ENCODE measurements around the gene SOX1. TPM values are rescaled to one million over a fixed set of nuclear protein-coding genes. Genes with fewer than 3 reads are reported as not detected.

The SOX1 gene
- total RNA-seq, 1 donor from 2014 or later: not detected

- Mint-ChIP-seq H3K27ac (no peak overlapping the region), H3K4me1 (peaks cover 2% of the 10 kb centered on the region), H3K4me3 (no peak overlapping the region), H3K36me3 (no peaks in the 10 kb centered on the region), H3K27me3 (ENCODE audit: low read depth) (peaks cover 98% of the 10 kb centered on the region), H3K9me3 (no peaks in the 10 kb centered on the region)
- no peak for TF ChIP-seq CTCF (IDR thresholded peaks at IDR 0.05; ENCODE audit: unreplicated experiment)
- no peak for DNase-seq (ENCODE audit: low spot score in 2 of 2, unreplicated experiment in 2 of 2)
Measured at GRCh38 chr13:112053167-112053743, 13.7 kb upstream of the SOX1 start.

GRCh38 chr13:112053744-112054615, 13.0 kb upstream of the SOX1 start:
- no peak overlapping the region for H3K27ac Mint-ChIP-seq

DNA sequence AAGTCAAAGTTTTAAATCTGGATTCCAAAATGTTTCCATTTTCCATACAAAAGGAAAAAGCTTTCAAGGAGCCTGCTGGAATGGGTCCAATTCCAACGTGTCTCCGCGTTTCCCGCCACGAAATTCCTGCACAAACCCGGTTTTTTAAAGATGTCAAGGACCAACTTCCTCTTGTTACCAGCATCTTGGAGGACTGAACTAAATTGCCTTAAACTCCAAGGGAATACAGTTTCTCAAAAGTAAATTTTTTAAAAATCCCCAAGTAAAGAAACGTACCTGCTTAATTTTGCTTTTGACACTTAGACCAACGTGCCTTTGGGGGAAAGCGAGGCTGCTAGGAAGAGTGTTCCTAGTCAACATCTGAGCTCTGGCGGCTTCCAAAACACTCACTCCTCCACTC, 12.3 kb upstream of the SOX1 start:
- TF ChIP-seq CTCF (IDR thresholded peaks at IDR 0.05; ENCODE audit: unreplicated experiment): no peak
- no peak for DNase-seq (ENCODE audit: low spot score in 2 of 2, unreplicated experiment in 2 of 2)
- Mint-ChIP-seq H3K27me3 (ENCODE audit: low read depth) (peaks cover 98% of the 10 kb centered on the region), H3K4me1 (peaks cover 2% of the 10 kb centered on the region), H3K4me3 (no peak overlapping the region), H3K27ac (no peak overlapping the region), H3K9me3 (no peaks in the 10 kb centered on the region), H3K36me3 (no peaks in the 10 kb centered on the region)

More at GRCh38 chr13:112053744-112054615, 13.0 kb upstream of the SOX1 start:
- Mint-ChIP-seq H3K4me1 (peaks cover 2% of the 10 kb centered on the region), H3K9me3 (no peaks in the 10 kb centered on the region), H3K4me3 (no peak overlapping the region), H3K27me3 (ENCODE audit: low read depth) (peaks cover 98% of the 10 kb centered on the region), H3K36me3 (no peaks in the 10 kb centered on the region)
- TF ChIP-seq CTCF (IDR thresholded peaks at IDR 0.05; ENCODE audit: unreplicated experiment): no peak
- no peak for DNase-seq (ENCODE audit: low spot score in 2 of 2, unreplicated experiment in 2 of 2)

DNA sequence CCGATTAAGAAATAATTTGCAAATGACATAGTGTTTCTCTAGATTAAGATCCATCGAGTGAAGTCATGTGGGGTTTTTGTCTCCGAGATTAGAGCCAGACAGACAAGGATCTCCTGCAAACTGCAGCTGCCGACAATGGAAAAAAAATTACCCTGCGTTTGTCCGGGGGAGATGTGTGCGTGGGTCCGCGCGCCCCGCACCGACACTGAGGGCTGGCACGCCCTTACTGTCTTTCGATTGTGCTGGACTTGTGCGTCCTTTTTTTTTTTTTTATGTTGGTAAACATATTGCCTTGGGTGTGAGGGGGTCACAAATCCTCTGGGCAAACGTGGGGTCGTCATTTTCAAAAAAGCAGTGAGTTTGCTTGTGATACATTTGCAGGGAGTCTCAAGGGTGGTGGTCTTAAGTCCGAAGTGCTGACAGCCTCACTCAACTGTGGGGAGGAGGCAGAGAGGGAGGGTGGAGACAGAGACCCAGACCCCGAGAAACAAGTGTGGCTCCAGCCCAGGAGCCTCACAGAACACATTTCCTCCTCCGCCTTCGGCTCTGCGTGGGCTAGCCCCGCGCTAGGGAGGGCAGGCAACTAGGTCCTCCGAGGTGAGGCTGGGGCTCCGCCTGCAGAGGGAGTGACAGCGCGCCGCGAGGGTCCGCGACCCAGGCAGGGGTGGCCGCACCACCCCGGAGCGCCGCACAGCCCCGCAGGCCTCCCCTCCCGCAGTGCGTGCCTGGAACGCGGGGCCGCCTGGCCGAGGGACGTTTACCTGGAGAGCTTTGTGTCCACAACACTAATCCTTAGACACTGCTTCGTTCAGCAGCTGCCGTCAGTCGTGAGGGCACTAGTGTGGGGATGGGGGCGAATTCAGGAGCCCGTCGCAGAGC, 11.7 kb upstream of the SOX1 start:
- H3K4me1 Mint-ChIP-seq: peaks cover 2% of the 10 kb centered on the region
- no peak overlapping the region for H3K27ac Mint-ChIP-seq
- H3K36me3 Mint-ChIP-seq: no peaks in the 10 kb centered on the region
- no peaks in the 10 kb centered on the region for H3K9me3 Mint-ChIP-seq
- TF ChIP-seq CTCF (IDR thresholded peaks at IDR 0.05; ENCODE audit: unreplicated experiment): no peak
- peaks cover 98% of the 10 kb centered on the region for H3K27me3 Mint-ChIP-seq (ENCODE audit: low read depth)
- H3K4me3 Mint-ChIP-seq: no peak overlapping the region
- DNase-seq (ENCODE audit: low spot score in 2 of 2, unreplicated experiment in 2 of 2): no peak

GRCh38 chr13:112055915-112056269, 11.1 kb upstream of the SOX1 start:
- TF ChIP-seq CTCF (IDR thresholded peaks at IDR 0.05; ENCODE audit: unreplicated experiment): no peak
- Mint-ChIP-seq H3K4me1 (peaks cover 2% of the 10 kb centered on the region), H3K36me3 (no peaks in the 10 kb centered on the region), H3K27ac (no peak overlapping the region), H3K4me3 (no peak overlapping the region), H3K9me3 (no peaks in the 10 kb centered on the region), H3K27me3 (ENCODE audit: low read depth) (peaks cover 98% of the 10 kb centered on the region)
- no peak for DNase-seq (ENCODE audit: low spot score in 2 of 2, unreplicated experiment in 2 of 2)
